HepG2 (cell line): Measurements from ENCODE around the gene P4HTM. TPM values are rescaled to one million over a fixed set of nuclear protein-coding genes. Genes with fewer than 3 reads are reported as not detected.

Experiments used
- ATF7-NPFF ChIP-seq: sonication (generic); formaldehyde crosslinking; IDR thresholded peaks from 2 replicates; pipeline ENCODE4 v1.8.1; 2023; ENCODE audit warnings: mild to moderate bottlenecking, low read depth, missing genetic modification reagents, moderate library complexity
- ELF4 ChIP-seq: sonication (generic); formaldehyde crosslinking; IDR thresholded peaks from 2 replicates; pipeline ENCODE4 v1.5.0; 2020; ENCODE audit warnings: missing genetic modification reagents, mild to moderate bottlenecking, moderate library complexity, borderline replicate concordance
- EZH2 ChIP-seq: conservative IDR thresholded peaks from 2 replicates; pipeline ENCODE4 v1.6.1; 2012; ENCODE audit warnings: mild to moderate bottlenecking, low read depth, low read length, moderate library complexity
- FUBP1 ChIP-seq: sonication (generic); formaldehyde crosslinking; IDR thresholded peaks from 2 replicates; pipeline ENCODE4 v1.5.1; 2020; ENCODE audit warnings: missing genetic modification reagents, mild to moderate bottlenecking, borderline replicate concordance
- HES4 ChIP-seq: sonication (generic); formaldehyde crosslinking; IDR thresholded peaks from 2 replicates; pipeline ENCODE4 v1.9.0; 2021; ENCODE audit warnings: mild to moderate bottlenecking, missing genetic modification reagents, borderline replicate concordance
- HINFP ChIP-seq: sonication (generic); formaldehyde crosslinking; IDR thresholded peaks from 2 replicates; pipeline ENCODE4 v1.4.0; 2020; ENCODE audit warnings: low read depth, mild to moderate bottlenecking, missing genetic modification reagents
- IRX3 ChIP-seq: sonication (generic); formaldehyde crosslinking; IDR thresholded peaks from 2 replicates; pipeline ENCODE4 v1.8.1; 2023; ENCODE audit warnings: mild to moderate bottlenecking, low read depth, missing genetic modification reagents, borderline replicate concordance
- KAT2B ChIP-seq: fragments of 150-350 bp; IDR thresholded peaks from 2 replicates; pipeline ENCODE4 v1.6.1; 2014; ENCODE audit warnings: low read depth, low read length, borderline replicate concordance
- PRDM4 ChIP-seq: sonication (generic); formaldehyde crosslinking; IDR thresholded peaks from 2 replicates; pipeline ENCODE4 v1.9.0; 2021; ENCODE audit warnings: missing genetic modification reagents, borderline replicate concordance
- RBM22 ChIP-seq: fragments of 200-400 bp; formaldehyde crosslinking; optimal IDR thresholded peaks from 2 replicates; pipeline ENCODE3; 2017; ENCODE audit warnings: mild to moderate bottlenecking, low read length, moderate library complexity
- SMAD3 ChIP-seq: sonication (generic); formaldehyde crosslinking; IDR thresholded peaks from 2 replicates; pipeline ENCODE4 v1.4.0; 2020; ENCODE audit warnings: missing genetic modification reagents
- SP140L ChIP-seq: sonication (generic); formaldehyde crosslinking; IDR thresholded peaks from 2 replicates; pipeline ENCODE4 v1.4.0; 2020; ENCODE audit warnings: missing genetic modification reagents, borderline replicate concordance
- SYNCRIP ChIP-seq: fragments of 200-400 bp; formaldehyde crosslinking; IDR thresholded peaks from 2 replicates; pipeline ENCODE4 v1.6.1; 2018; ENCODE audit warnings: mild to moderate bottlenecking, low read depth, low read length; ENCODE audit not compliant: insufficient read depth
- WIZ ChIP-seq: sonication (generic); formaldehyde crosslinking; IDR thresholded peaks from 2 replicates; pipeline ENCODE4 v1.5.1; 2020; ENCODE audit warnings: mild to moderate bottlenecking, missing genetic modification reagents
- ZNF230 ChIP-seq: sonication (generic); formaldehyde crosslinking; IDR thresholded peaks from 2 replicates; pipeline ENCODE4 v1.4.0; 2020; ENCODE audit warnings: mild to moderate bottlenecking, missing genetic modification reagents
- ZNF556 ChIP-seq: sonication (generic); formaldehyde crosslinking; IDR thresholded peaks from 2 replicates; pipeline ENCODE4 v1.4.0; 2020; ENCODE audit warnings: mild to moderate bottlenecking, missing genetic modification reagents, borderline replicate concordance
- polyA plus RNA-seq, 8 experiments: library from polyadenylated mRNA; depleted of rRNA in 3 of 8; stranded (reverse) in 7 of 8; unstranded in 1 of 8; fragments of >200 nt; fragmentation: Illumina TruSeq in 4 of 8; extraction: Trizol in 4 of 8; gene quantifications; 2 replicates each; pipeline versions ENCODE4 v1.2.1 to v1.2.3, GENCODE V29; 2011 to 2016; ENCODE audit warnings: low read depth in 4 of 8, missing spikeins in 1 of 8, mixed read lengths in 1 of 8; ENCODE audit not compliant: insufficient read depth in 1 of 8
- total RNA-seq, 5 experiments: library from RNA; depleted of rRNA; stranded (reverse); fragments of >200 nt; fragmentation: Illumina TruSeq; extraction: Trizol; gene quantifications; 2 replicates each; pipeline ENCODE4 v1.2.3, GENCODE V29; 2016; ENCODE audit warnings: low read depth in 1 of 5
- TF ChIP-seq, protein P1 (sequence below): sonication (generic); formaldehyde crosslinking; IDR thresholded peaks from 2 replicates; pipeline ENCODE4 v1.5.1; 2020; ENCODE audit warnings: mild to moderate bottlenecking, missing genetic modification reagents, borderline replicate concordance
- TF ChIP-seq, protein P2 (sequence below): sonication (generic); formaldehyde crosslinking; IDR thresholded peaks from 2 replicates; pipeline ENCODE4 v1.8.0; 2022; ENCODE audit warnings: low read depth, missing genetic modification reagents
- TF ChIP-seq, protein P3 (sequence below): sonication (generic); formaldehyde crosslinking; IDR thresholded peaks from 2 replicates; pipeline ENCODE4 v1.8.1; 2023; ENCODE audit warnings: missing genetic modification reagents, mild to moderate bottlenecking, borderline replicate concordance

P4HTM gene
- total and polyA plus RNA-seq, 2 of the 13 experiments (the other 11 are each of a cell fraction or from before 2014, with no cell fraction given): 0.01 TPM; not detected in 1

GRCh38 chr3:49007068-49007770 is 17.2 kb downstream of the P4HTM start, which contains the start of gene WDR6 (continued):
- TF ChIP-seq, protein P1, sequence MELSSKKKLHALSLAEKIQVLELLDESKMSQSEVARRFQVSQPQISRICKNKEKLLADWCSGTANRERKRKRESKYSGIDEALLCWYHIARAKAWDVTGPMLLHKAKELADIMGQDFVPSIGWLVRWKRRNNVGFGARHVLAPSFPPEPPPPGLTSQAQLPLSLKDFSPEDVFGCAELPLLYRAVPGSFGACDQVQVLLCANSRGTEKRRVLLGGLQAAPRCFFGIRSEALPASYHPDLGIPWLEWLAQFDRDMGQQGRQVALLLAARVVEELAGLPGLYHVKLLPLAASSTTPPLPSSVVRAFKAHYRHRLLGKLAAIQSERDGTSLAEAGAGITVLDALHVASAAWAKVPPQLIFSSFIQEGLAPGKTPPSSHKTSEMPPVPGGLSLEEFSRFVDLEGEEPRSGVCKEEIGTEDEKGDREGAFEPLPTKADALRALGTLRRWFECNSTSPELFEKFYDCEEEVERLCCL: no peak
- TF ChIP-seq SMAD3 (peak; percentile 71; the same call in 1 of the 2 replicates), HES4 (CRISPR knock-in tag) (peak; percentile 71; the same call in 1 of the 2 replicates), HINFP (peak; percentile 75; the same call in 1 of the 2 replicates), ATF7-NPFF (CRISPR knock-in tag) (no peak; the same call in 1 of the 2 replicates), PRDM4 (CRISPR knock-in tag) (no peak), FUBP1 (CRISPR knock-in tag) (no peak), ELF4 (no peak), ZNF556 (0 out of 2 replicates have a peak, but pooled peaks have one; percentile 51), KAT2B (no peak), EZH2 (no peak), IRX3 (CRISPR knock-in tag) (0 out of 2 replicates have a peak, but pooled peaks have one; percentile 53), RBM22 (no peak), SP140L (CRISPR knock-in tag) (0 out of 2 replicates have a peak, but pooled peaks have one; percentile 20), SYNCRIP (no peak), WIZ (no peak), ZNF230 (CRISPR knock-in tag) (peak; percentile 88)
- TF ChIP-seq, protein P2, sequence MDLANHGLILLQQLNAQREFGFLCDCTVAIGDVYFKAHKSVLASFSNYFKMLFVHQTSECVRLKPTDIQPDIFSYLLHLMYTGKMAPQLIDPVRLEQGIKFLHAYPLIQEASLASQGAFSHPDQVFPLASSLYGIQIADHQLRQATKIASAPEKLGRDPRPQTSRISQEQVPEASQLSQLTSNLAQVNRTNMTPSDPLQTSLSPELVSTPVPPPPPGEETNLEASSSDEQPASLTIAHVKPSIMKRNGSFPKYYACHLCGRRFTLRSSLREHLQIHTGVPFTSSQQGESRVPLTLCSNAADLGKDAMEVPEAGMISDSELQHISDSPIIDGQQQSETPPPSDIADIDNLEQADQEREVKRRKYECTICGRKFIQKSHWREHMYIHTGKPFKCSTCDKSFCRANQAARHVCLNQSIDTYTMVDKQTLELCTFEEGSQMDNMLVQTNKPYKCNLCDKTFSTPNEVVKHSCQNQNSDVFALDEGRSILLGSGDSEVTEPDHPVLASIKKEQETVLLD (CRISPR knock-in tag): peak; percentile 40
- TF ChIP-seq, protein P3, sequence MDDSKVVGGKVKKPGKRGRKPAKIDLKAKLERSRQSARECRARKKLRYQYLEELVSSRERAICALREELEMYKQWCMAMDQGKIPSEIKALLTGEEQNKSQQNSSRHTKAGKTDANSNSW (CRISPR knock-in tag): no peak
